IMR-90 (cell line): Measurements from ENCODE around the gene VILL.

Experiments
- CTCF ChIP-seq: conservative IDR thresholded peaks from 2 replicates; pipeline ENCODE4 v1.5.1; 2012; ENCODE audit warnings: mild to moderate bottlenecking, low read depth, low read length, improper control_type of control experiment
- ELK1 ChIP-seq: fragments of 150-350 bp; IDR thresholded peaks from 2 replicates; pipeline ENCODE4 v1.6.1; 2016; ENCODE audit warnings: low read depth, mild to moderate bottlenecking, low read length, moderate library complexity, borderline replicate concordance
- MAZ ChIP-seq: IDR thresholded peaks from 2 replicates; pipeline ENCODE4 v1.6.1; 2012; ENCODE audit warnings: low read depth, mild to moderate bottlenecking, low read length, improper control_type of control experiment, moderate library complexity, borderline replicate concordance
- MXI1 ChIP-seq: IDR thresholded peaks from 2 replicates; pipeline ENCODE4 v1.6.1; 2012; ENCODE audit warnings: low read depth, mild to moderate bottlenecking, low read length, moderate library complexity, borderline replicate concordance
- POLR2A ChIP-seq: IDR thresholded peaks from 2 replicates; pipeline ENCODE4 v1.6.1; 2012; ENCODE audit warnings: mild to moderate bottlenecking, low read depth, low read length
- SMC3 ChIP-seq: fragments of 150-350 bp; IDR thresholded peaks from 2 replicates; pipeline ENCODE4 v1.6.1; 2016; ENCODE audit warnings: low read depth, mild to moderate bottlenecking, antibody characterized with exemption, low read length, moderate library complexity
- TF ChIP-seq, protein P1 (sequence below): fragments of 150-350 bp; IDR thresholded peaks from 2 replicates; pipeline ENCODE4 v1.6.1; 2017; ENCODE audit warnings: mild to moderate bottlenecking, antibody characterized with exemption, low read length, low read depth

- no peak for TF ChIP-seq MAZ
- no peak for TF ChIP-seq CTCF
- TF ChIP-seq MXI1 = no peak
- no peak for TF ChIP-seq ELK1
- TF ChIP-seq, protein P1, sequence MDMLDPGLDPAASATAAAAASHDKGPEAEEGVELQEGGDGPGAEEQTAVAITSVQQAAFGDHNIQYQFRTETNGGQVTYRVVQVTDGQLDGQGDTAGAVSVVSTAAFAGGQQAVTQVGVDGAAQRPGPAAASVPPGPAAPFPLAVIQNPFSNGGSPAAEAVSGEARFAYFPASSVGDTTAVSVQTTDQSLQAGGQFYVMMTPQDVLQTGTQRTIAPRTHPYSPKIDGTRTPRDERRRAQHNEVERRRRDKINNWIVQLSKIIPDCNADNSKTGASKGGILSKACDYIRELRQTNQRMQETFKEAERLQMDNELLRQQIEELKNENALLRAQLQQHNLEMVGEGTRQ = no peak
- TF ChIP-seq SMC3 = no peak
- no peak for TF ChIP-seq POLR2A
Observed at GRCh38 chr3:38022896-38023709, 32.5 kb downstream of the VILL start.
